ENCODE data around the gene BRF1. TPM values are rescaled to one million over a fixed set of nuclear protein-coding genes. Genes with fewer than 3 reads are reported as not detected.
A peak's percentile ranks its signal among the peaks of the same experiment; 100 is the strongest.
"Not testable (repeated sequence)": the region's sequence is repeated elsewhere in the genome, so short reads cannot be mapped to it uniquely, and the experiment has no call there.

Gene BRF1
- total RNA-seq, 1 donor from 2014 or later: 17.7 TPM

DNA sequence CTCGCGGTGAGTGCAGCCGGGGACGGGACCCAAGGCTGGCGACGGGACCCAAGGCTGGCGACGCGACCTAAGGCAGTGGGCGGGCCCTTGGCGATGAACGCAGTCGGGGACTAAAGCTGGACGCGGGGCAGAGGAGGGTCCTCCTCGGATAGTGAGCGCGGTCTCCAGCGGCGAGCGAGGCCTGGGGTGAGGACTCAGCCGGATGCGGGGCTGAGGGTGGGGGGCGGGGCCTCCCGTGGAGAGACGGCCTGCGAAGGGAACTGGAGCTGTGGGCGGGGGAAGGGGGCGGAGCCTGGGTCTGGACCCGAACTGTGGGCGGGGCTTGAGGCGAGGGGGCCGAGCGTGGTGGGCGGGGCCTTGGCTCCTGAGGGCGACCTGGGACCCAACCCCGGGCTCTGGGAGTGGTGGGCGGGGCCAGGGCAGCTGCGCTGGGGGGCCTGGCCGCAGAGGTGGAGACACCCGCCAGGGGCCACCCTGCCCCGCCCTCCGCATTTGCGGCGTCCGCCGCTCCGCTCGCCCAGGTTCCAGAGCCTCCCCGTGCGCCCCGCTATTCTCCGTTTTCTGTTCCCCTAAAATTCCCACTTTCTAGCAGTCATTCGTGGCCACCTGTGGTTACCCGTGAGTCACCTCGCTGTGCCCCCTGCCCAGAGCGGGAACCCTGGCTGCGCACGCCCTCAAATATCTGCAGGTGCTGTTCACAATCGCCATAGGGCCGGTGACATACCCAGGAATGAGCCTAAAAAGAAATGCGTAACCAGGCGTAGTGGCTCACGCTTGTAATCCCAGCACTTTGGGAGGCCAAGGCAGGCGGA lies 508 bp upstream of the BRF1 start:
- intact Hi-C loops (cut with DNase I): no loop called here
- peak; percentile 99 for DNase-seq (ENCODE audit: low spot score)

- no peak for DNase-seq (ENCODE audit: low spot score)
- intact Hi-C loops (cut with DNase I): loop anchor here (10.0 kb wide), 1 partner anchor 55 kb away; no protein-coding TSS in a partner anchor
Measured at GRCh38 chr14:105299654-105300541, 903 bp downstream of the BRF1 start.

DNA sequence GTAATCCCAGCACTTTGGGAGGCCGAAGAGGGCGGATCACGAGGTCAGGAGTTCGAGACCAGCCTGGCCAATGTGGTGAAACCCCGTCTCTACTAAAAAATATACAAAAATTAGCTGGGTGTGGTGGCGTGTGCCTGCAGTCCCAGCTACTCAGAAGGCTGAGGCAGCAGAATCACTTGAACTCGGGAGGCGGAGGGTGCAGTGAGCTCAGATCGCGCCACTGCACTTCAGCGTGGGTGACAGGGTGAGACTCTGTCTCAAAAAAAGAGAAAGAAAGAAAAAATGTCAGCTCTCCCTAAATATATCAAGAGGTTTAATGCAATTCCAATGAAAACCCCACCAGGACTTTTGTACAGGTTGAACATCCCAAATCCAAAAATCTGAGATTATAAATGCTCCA lies 3.5 kb downstream of the BRF1 start:
- not testable (repeated sequence) for DNase-seq (ENCODE audit: low spot score)
- intact Hi-C loops (cut with DNase I): loop anchor here (10.0 kb wide), 1 partner anchor 57 kb away; no protein-coding TSS in a partner anchor

GRCh38 chr14:105294142-105294597 lies 6.6 kb downstream of the BRF1 start:
- DNase-seq (ENCODE audit: low spot score): peak; percentile 88
- intact Hi-C loops (cut with DNase I): loop anchor here (10.0 kb wide), 1 partner anchor 61 kb away; no protein-coding TSS in a partner anchor

DNA sequence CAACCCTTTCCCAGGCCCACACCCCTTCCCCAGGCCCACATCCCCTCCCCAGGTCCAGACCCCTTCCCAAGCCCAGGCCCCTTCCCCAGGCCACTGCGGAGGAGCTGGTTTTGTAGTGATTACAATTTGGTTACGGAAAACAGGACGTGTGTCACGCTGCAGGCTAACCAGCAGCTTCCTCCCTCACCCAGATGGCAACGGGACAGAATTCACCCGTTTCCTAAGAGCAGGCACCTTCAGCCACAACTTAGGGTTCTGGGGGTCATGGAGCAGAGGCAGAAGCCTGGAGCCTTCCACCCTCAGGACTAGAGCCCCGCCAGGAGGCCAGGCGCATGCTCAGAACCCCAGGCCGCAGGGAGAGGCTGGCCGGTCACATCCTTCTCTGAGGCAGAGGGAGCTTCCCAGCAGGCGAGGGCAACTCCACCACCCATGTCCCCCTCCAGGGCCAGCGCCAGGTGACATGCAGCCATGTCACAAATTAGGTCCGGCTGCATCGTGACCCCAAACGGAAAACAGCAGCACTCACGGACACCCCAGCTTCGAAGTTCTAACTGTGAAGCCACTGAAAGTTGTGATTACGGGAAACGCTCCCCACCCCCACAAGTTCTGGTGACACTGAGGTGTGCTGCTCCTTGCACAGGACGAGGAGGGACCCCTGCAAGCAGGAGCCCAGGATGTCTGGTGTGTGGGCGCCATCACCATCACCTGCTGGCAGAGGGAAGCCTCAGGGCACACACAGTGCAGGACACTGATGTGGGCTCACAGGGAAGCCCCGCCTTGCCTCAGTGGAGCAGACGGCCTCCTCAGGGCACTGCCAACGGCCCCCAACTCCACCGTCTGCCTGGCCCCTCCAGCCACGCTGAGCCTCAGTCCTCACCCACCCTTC lies 7.7 kb downstream of the BRF1 start:
- intact Hi-C loops (cut with DNase I): loop anchor here (10.0 kb wide), 1 partner anchor 62 kb away; no protein-coding TSS in a partner anchor
- no peak for DNase-seq (ENCODE audit: low spot score)

DNA sequence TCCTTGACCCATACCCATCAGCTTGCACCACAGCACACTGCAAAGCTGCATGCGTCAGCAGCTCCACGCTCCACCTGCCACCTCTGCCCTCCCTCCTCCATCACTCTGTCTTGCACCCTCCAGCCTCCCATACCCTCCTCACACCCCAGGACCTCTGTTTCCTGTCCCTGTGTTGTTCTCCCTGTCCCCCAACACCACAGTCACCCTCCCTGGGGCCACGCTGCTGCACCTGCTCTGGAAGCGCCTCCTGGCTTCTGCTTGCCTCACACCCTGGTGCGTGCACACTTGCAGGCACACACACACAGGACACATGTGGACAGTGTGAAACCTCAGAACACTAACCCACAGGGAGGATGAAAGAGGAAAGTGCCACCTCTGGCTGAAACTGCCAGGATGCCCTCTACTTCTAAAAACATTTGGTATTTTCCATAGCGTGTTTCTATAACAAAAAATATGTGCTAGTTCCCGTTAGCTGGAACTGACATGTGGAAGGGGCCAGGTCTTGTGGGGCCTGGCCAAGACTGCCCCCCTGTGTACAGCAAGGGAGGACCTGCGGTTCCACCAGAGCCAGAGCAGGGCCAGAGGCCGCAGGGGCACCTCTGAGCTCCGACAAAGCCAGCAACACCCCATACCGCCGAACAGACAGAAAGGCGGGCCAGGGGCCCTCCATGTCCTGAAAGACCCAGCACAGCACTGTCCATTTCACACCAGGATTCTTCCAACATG lies 10.0 kb downstream of the BRF1 start:
- DNase-seq (ENCODE audit: low spot score): no peak
- intact Hi-C loops (cut with DNase I): loop anchor here (10.0 kb wide), 1 partner anchor 64 kb away; no protein-coding TSS in a partner anchor

- intact Hi-C loops (cut with DNase I); DNase-seq (ENCODE audit: low spot score): not testable (repeated sequence)
Measured at GRCh38 chr14:105288936-105289335, 11.9 kb downstream of the BRF1 start.

DNA sequence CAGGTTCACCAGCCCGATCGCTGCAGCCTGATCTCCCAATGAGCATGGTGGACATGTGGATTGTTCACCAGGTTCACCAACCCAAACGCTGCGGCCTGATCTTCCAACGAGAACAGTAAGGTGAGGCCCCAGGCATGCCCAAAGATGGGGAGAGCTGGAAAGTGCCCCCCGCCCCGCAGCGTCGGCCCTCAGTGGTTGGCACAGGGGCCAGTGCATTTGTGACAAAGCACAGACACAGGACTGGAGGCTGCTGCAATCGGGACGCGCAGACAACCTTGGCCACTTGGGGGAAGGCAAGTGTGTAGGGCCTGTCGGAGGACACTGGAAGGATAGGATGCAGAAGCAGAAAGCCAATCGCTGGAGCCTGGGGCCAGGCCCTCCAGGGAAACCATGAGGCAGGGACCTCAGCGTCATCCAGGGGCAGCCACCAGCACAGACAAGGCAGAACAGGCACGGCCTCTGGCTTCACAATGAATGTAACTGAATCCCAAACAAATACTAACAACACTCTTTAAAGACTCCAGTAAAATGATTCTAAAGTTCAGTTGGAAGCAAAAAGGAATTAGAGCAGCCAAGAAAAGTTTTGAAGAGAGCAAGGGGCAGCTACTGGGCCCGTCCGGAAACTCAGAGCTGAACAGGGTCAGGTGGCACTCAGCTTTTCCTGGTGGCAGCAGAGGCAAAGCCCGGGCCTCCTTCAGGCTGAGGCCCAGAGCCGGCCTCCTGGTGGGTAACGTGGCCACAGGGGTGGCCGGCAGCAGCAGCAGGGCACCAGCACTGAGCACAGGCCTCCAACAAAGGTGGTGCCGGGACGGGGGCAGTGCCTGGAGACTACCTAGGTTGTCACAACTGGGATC lies 13.3 kb downstream of the BRF1 start:
- intact Hi-C loops (cut with DNase I): no loop called here

DNA sequence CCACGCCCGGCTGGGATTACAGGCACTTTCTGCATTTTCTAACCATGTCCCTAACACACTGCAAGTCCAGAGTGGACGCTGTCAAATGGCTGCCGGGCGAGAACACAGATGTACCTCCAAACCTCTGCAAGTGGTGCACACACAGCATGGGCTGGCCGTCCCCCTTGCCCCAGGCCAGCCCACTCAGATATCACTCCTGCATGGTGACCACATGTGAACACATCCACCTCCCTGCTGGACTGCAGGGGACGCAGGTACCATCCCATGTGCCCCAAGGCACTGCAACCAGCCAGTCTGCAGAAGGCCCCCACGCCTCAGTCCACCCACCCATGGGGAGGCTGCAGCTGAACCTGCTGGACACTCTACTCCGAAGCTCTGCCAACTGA lies 14.0 kb downstream of the BRF1 start:
- DNase-seq (ENCODE audit: low spot score): no peak
- intact Hi-C loops (cut with DNase I): no loop called here

More for the DNA sequence above, 13.3 kb downstream of the BRF1 start:
- no peak for DNase-seq (ENCODE audit: low spot score)

- intact Hi-C loops (cut with DNase I): no loop called here
- DNase-seq (ENCODE audit: low spot score): no peak
Measured at GRCh38 chr14:105285174-105285573, 15.6 kb downstream of the BRF1 start.

- intact Hi-C loops (cut with DNase I): loop anchor here (5.0 kb wide), 2 partner anchors 82 to 192 kb away; no protein-coding TSS in a partner anchor
Measured at GRCh38 chr14:105283899-105284298, 16.9 kb downstream of the BRF1 start.

GRCh38 chr14:105283028-105283427 lies 17.8 kb downstream of the BRF1 start:
- DNase-seq (ENCODE audit: low spot score): no peak
- intact Hi-C loops (cut with DNase I): loop anchor here (5.0 kb wide), 2 partner anchors 81 to 191 kb away; no protein-coding TSS in a partner anchor

More at GRCh38 chr14:105283899-105284298, 16.9 kb downstream of the BRF1 start:
- no peak for DNase-seq (ENCODE audit: low spot score)

DNA sequence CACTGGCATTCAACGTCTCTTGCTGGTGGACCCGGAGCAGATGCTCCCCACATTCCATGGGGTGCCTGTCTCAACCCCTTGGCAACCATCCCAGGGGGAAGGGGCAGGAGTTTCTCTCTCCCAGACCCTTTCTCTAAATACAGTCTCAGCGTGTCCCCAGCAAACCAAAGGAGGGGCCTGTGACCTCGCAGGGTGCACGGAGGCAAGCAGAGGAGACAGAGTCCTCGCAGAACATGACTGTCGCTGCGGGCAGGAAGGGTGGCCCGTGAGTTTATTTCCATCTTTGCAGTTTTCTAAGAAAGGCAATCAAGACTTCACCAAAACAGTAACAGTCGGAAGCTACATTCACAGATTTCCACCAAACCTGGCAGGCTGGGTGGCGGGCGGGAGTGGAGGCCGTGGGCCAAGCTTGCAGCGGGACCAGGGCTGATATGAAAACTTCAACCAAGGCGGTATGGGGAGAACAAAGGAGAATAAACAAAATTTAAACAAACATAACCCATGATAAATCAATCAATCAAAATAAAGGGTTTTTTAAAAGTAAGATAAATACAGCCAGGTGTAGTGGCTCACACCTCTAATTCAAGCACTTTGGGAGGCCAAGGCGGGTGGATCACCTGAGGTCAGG lies 18.6 kb downstream of the BRF1 start:
- DNase-seq (ENCODE audit: low spot score): no peak
- intact Hi-C loops (cut with DNase I): loop anchor here (5.0 kb wide), 2 partner anchors 80 to 190 kb away; no protein-coding TSS in a partner anchor

DNA sequence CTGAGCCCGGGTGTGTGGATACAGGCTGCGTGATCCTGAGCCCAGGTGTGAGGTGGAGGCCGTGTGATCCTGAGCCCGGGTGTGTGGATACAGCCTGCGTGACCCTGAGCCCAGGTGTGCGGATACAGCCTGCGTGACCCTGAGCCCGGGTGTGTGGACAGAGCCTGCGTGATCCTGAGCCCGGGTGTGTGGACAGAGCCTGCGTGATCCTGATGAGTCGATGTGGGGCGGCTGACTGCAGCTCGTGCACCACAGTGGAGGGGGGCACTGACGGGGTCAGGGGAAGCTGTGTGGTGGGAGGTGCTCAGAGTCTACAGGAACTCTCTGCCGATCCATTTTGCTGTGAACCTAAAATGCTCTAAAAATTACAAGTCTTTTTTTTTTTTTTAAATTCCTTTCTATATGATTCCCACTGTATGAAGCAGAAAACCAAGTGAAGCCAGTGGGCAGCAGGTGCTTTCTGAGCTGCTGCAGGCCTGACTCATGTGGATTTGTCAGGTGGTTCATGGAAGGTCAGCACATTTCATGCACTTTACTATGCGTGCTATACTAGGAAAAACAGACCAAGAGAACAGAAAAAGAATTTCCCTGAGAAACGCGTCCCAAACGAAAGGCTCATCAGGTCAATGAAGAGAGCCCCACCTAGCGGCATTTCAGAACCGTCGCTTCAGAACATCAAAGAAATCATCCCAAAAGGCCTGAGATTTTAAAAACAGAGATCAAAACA lies 19.3 kb downstream of the BRF1 start:
- no peak for DNase-seq (ENCODE audit: low spot score)
- intact Hi-C loops (cut with DNase I): loop anchor here (5.0 kb wide), 2 partner anchors 79 to 189 kb away; no protein-coding TSS in a partner anchor

- DNase-seq (ENCODE audit: low spot score): no peak
- intact Hi-C loops (cut with DNase I): loop anchor here (5.0 kb wide), 2 partner anchors 78 to 188 kb away; no protein-coding TSS in a partner anchor
Measured at GRCh38 chr14:105280525-105280924, 20.3 kb downstream of the BRF1 start.
